HG02870 (cell line): ENCODE data around the gene PTBP3.

Experiments used
- ATAC-seq: cut with Tn5 transposase; IDR thresholded peaks from one replicate; pipeline ENCODE4 v1.9.1; 2021; ENCODE audit warnings: mild to moderate bottlenecking, moderate library complexity; ENCODE audit not compliant: unreplicated experiment

The PTBP3 gene

GRCh38 chr9:112361601-112362000, 28.2 kb upstream of the PTBP3 start:
- no peak for ATAC-seq

- no peak for ATAC-seq
Observed at GRCh38 chr9:112360047-112360804, 26.8 kb upstream of the PTBP3 start.

GRCh38 chr9:112355427-112355897, 22.0 kb upstream of the PTBP3 start:
- ATAC-seq: no peak

GRCh38 chr9:112354081-112354743, 20.8 kb upstream of the PTBP3 start:
- no peak for ATAC-seq

GRCh38 chr9:112352209-112352608, 18.8 kb upstream of the PTBP3 start:
- no peak for ATAC-seq

GRCh38 chr9:112351184-112351583, 17.8 kb upstream of the PTBP3 start:
- no peak for ATAC-seq

- no peak for ATAC-seq
Observed at GRCh38 chr9:112349008-112349333, 15.6 kb upstream of the PTBP3 start.

GRCh38 chr9:112348257-112349007, 15.0 kb upstream of the PTBP3 start:
- ATAC-seq: no peak

- no peak for ATAC-seq
Observed at GRCh38 chr9:112341730-112342129, 8.3 kb upstream of the PTBP3 start.

- ATAC-seq: no peak
Observed at GRCh38 chr9:112339886-112340285, 6.5 kb upstream of the PTBP3 start.

- no peak for ATAC-seq
Observed at GRCh38 chr9:112338561-112338960, 5.1 kb upstream of the PTBP3 start.

GRCh38 chr9:112337547-112337946, 4.1 kb upstream of the PTBP3 start:
- no peak for ATAC-seq

- no peak for ATAC-seq
Observed at GRCh38 chr9:112334432-112334841, 1.0 kb upstream of the PTBP3 start.

- peak; percentile 60 for ATAC-seq
Observed at GRCh38 chr9:112333639-112334431, 416 bp upstream of the PTBP3 start.

GRCh38 chr9:112332674-112332976, 794 bp downstream of the PTBP3 start:
- no peak for ATAC-seq

- no peak for ATAC-seq
Observed at GRCh38 chr9:112332214-112332613, 1.2 kb downstream of the PTBP3 start.

GRCh38 chr9:112331674-112331952, 1.8 kb downstream of the PTBP3 start:
- no peak for ATAC-seq

- no peak for ATAC-seq
Observed at GRCh38 chr9:112328545-112328944, 4.9 kb downstream of the PTBP3 start.

GRCh38 chr9:112327718-112328450, 5.5 kb downstream of the PTBP3 start:
- ATAC-seq: no peak

GRCh38 chr9:112326194-112326593, 7.2 kb downstream of the PTBP3 start:
- ATAC-seq: peak; percentile 50

GRCh38 chr9:112325600-112325999, 7.8 kb downstream of the PTBP3 start:
- no peak for ATAC-seq
